Immature natural killer cell (primary cell): Measurements from ENCODE around the gene SLC16A3. TPM values are rescaled to one million over a fixed set of nuclear protein-coding genes. Genes with fewer than 3 reads are reported as not detected.

Experiments
- DNase-seq, 3 donors: peaks; one replicate each; pipeline ENCODE4 v3.0.0; 2022; ENCODE audit warnings: mixed read lengths in 1 of 3
- H3K27ac Mint-ChIP-seq, 6 donors: one replicate each; pipeline ENCODE4 v1.8.0; 2020; ENCODE audit warnings: mixed read lengths in 6 of 6, mild to moderate bottlenecking in 5 of 6, inconsistent platforms in 4 of 6, moderate library complexity in 3 of 6
- H3K27me3 Mint-ChIP-seq, 3 donors: one replicate each; pipeline ENCODE4 v1.8.0; 2020 to 2021; ENCODE audit warnings: low read depth in 3 of 3, mild to moderate bottlenecking in 3 of 3, mixed read lengths in 3 of 3, moderate library complexity in 3 of 3, inconsistent platforms in 1 of 3
- H3K36me3 Mint-ChIP-seq, 3 donors: one replicate each; pipeline ENCODE4 v1.8.0; 2020; ENCODE audit warnings: mixed read lengths in 3 of 3, inconsistent platforms in 2 of 3, mild to moderate bottlenecking in 2 of 3
- H3K4me1 Mint-ChIP-seq, 2 donors: one replicate each; pipeline ENCODE4 v1.8.0; 2020; ENCODE audit warnings: inconsistent platforms in 2 of 2, mild to moderate bottlenecking in 2 of 2, mixed read lengths in 2 of 2, moderate library complexity in 1 of 2
- H3K4me3 Mint-ChIP-seq, 5 donors: one replicate each; pipeline ENCODE4 v1.8.0; 2020; ENCODE audit warnings: mild to moderate bottlenecking in 5 of 5, mixed read lengths in 5 of 5, inconsistent platforms in 3 of 5, moderate library complexity in 3 of 5
- H3K9me3 Mint-ChIP-seq, 6 donors: one replicate each; pipeline ENCODE4 v1.8.0; 2020; ENCODE audit warnings: mild to moderate bottlenecking in 6 of 6, mixed read lengths in 6 of 6, inconsistent platforms in 4 of 6, moderate library complexity in 3 of 6
- polyA plus RNA-seq, 3 donors: library from polyadenylated mRNA; unstranded; fragments of 300-500 nt; fragmentation: Illumina TruSeq; gene quantifications; one replicate each; pipeline ENCODE4 v1.2.3, GENCODE V29; 2021

SLC16A3 gene
- polyA plus RNA-seq, 3 donors from 2014 or later: 5.8 to 12.2 (median 6.8) TPM

GRCh38 chr17:82219753-82220709 lies 8.8 kb upstream of the SLC16A3 start:
- Mint-ChIP-seq H3K9me3 (no peaks in the 10 kb centered on the region), H3K36me3 (no peaks in the 10 kb centered on the region), H3K27me3 (peaks cover 17 to 21% (median 19%) of the 10 kb centered on the region in 3 donors), H3K4me1 (peaks cover 25 to 41% of the 10 kb centered on the region in 2 donors), H3K4me3 (peak overlapping the region in 1 of 5 donors; percentile 38), H3K27ac (peak overlapping the region in 1 of 6 donors; percentile 69)
- DNase-seq: no peak

DNA sequence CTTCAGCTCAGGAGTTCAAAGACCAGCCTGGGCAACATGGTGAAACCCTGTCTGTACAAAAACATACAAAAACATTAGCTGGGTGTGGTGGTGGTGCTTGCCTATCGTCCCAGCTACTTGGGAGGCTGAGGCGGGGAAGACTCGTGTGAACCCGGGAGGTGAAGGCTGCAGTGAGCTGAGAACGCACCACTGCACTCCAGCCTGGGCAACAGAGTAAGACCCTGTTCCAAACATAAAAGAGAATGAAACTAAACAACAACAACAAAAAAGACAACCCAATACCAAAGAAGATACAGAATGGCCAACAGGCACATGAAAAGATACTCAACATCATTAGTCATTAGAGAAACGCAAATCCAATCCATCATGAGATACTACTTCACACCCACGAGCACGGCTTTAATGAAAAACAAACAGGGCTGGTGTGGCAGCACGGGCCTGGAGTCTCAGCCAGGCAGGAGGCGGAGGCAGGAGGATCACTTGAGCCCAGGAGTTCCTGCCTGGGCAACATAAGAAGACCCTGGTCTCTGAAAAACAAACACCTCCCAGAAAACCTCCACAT lies 7.4 kb upstream of the SLC16A3 start:
- Mint-ChIP-seq H3K36me3 (no peaks in the 10 kb centered on the region), H3K27me3 (peaks cover 3 to 7% (median 5%) of the 10 kb centered on the region in 3 donors), H3K27ac (peak overlapping the region in 3 of 6 donors; percentile 13 to 49 (median 28)), H3K4me3 (no peak overlapping the region), H3K9me3 (no peaks in the 10 kb centered on the region), H3K4me1 (peaks cover 13 to 29% of the 10 kb centered on the region in 2 donors)
- no peak for DNase-seq

DNA sequence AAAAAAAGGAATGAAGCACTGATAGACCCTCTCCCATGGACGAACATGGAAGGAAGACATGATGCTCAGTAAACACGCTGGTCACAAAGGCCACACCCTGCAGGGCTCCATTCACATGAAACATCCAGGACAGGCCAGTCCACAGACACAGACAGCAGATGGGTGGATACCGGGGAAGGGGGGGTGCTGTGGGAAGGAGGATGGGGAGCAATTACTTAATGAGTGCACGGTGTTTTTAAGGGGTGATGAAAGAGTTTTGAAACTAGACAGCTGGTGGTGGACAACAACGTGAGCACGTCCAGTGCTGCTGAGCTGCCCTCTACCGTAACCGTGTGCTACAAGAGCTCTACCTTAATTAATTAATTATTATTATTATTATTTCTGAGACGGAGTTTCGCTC lies 6.0 kb upstream of the SLC16A3 start:
- Mint-ChIP-seq H3K4me1 (peaks cover 0 to 20% of the 10 kb centered on the region in 2 donors), H3K4me3 (no peak overlapping the region), H3K27ac (no peak overlapping the region), H3K9me3 (no peaks in the 10 kb centered on the region), H3K36me3 (no peaks in the 10 kb centered on the region), H3K27me3 (peaks cover 0 to 3% (median 2%) of the 10 kb centered on the region in 3 donors)
- DNase-seq: no peak

DNA sequence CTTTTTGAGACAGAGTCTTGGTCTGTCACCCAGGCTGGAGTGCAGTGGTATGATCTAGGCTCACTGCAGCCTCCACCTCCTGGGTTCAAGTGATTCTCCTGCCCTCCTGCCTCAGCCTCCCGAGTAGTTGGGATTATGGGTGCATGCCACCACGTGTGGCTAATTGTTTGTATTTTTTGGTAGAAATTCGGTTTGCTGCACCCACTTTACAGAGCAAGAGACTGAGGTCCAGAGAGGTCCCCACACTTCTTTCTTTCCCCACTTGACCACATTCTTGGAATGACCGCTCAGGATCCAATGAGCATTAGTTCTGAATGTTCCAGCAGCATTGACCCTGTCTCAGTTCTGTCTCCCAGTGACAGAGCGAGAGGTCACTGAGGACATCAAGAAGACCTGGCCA lies 5.3 kb upstream of the SLC16A3 start:
- Mint-ChIP-seq H3K36me3 (no peaks in the 10 kb centered on the region), H3K27ac (peak overlapping the region in 1 of 6 donors; percentile 50), H3K4me3 (no peak overlapping the region), H3K27me3 (peaks cover 2 to 3% (median 3%) of the 10 kb centered on the region in 3 donors), H3K9me3 (no peaks in the 10 kb centered on the region), H3K4me1 (peaks cover 0 to 15% of the 10 kb centered on the region in 2 donors)
- no peak for DNase-seq

GRCh38 chr17:82224666-82225065 lies 4.2 kb upstream of the SLC16A3 start:
- no peak for DNase-seq
- no peak overlapping the region for H3K27ac Mint-ChIP-seq
- H3K9me3 Mint-ChIP-seq: no peaks in the 10 kb centered on the region
- no peak overlapping the region for H3K4me3 Mint-ChIP-seq
- peaks cover 0 to 10% of the 10 kb centered on the region in 2 donors for H3K4me1 Mint-ChIP-seq
- H3K27me3 Mint-ChIP-seq: peaks cover 2 to 7% (median 3%) of the 10 kb centered on the region in 3 donors
- H3K36me3 Mint-ChIP-seq: no peaks in the 10 kb centered on the region

DNA sequence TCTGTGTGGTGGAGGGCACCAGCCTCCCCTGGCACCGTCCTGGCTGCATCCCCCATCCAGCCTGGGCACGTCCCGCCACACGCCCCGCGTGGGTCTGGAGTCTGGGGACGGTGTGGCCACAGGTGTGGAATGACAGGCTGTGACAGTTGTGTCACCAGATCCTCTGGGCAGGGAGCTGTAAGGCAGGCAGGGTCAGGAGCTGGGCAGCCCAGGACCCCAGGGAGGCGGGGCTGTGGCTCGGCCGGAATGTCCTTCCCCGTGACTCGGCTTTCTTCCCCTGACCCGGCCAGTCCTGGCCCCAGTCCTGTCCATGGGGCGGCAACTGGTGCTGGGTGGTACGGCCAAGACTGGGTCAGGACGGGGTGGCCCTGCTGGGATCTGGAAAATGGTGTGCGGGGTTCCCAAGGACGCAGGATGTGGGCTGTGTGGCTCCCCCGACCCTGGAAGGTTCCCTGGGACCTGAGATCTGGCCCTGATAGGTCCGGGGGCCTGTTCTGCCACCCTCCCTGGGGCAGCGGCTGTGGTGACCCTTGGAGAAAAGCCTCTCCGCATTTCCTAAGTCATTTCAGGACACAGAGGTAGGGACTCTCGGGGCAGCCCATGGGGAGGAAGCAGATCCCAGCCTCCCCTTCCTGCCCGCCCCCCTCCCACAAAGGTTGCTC lies 3.3 kb upstream of the SLC16A3 start:
- Mint-ChIP-seq H3K36me3 (no peaks in the 10 kb centered on the region), H3K27me3 (peaks cover 6 to 10% (median 8%) of the 10 kb centered on the region in 3 donors), H3K9me3 (no peaks in the 10 kb centered on the region), H3K27ac (no peak overlapping the region), H3K4me3 (no peak overlapping the region), H3K4me1 (peaks cover 6 to 15% of the 10 kb centered on the region in 2 donors)
- no peak for DNase-seq

DNA sequence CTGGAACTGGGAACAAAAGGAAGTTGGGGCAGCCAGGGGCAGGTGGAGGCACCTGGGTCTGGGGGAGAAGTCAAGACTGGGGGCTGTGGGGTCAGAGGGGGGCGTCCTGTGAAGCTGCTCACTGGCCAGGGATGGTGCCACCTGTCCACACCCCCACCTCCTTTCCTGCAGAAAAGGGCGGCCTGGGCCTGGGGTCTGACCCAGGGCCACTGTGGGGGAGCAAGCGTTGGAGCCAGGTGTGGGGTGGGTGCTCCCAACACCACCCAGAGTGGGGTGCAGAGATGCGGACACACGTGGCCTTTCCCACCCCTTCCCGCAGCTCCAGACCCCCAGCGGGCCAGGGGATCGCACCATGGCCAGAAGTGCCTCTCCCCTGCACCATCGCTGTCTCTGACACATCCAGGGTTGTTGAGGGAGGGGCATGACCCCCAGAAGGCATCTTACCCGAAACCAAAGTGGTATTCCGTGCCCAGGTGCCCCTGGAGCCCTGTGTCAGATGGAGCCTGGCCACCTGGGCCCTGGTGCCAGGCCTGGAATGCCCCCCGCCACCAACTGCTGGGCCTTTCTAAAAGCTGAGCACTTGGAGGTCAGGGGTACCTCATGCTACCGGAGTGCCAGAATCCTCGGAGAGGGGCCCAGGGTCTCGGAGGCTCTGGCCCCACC lies 2.6 kb upstream of the SLC16A3 start:
- Mint-ChIP-seq H3K27me3 (peaks cover 5 to 10% (median 6%) of the 10 kb centered on the region in 3 donors), H3K9me3 (no peaks in the 10 kb centered on the region), H3K4me1 (peaks cover 6 to 13% of the 10 kb centered on the region in 2 donors), H3K27ac (no peak overlapping the region), H3K36me3 (no peaks in the 10 kb centered on the region), H3K4me3 (no peak overlapping the region)
- DNase-seq: no peak

DNA sequence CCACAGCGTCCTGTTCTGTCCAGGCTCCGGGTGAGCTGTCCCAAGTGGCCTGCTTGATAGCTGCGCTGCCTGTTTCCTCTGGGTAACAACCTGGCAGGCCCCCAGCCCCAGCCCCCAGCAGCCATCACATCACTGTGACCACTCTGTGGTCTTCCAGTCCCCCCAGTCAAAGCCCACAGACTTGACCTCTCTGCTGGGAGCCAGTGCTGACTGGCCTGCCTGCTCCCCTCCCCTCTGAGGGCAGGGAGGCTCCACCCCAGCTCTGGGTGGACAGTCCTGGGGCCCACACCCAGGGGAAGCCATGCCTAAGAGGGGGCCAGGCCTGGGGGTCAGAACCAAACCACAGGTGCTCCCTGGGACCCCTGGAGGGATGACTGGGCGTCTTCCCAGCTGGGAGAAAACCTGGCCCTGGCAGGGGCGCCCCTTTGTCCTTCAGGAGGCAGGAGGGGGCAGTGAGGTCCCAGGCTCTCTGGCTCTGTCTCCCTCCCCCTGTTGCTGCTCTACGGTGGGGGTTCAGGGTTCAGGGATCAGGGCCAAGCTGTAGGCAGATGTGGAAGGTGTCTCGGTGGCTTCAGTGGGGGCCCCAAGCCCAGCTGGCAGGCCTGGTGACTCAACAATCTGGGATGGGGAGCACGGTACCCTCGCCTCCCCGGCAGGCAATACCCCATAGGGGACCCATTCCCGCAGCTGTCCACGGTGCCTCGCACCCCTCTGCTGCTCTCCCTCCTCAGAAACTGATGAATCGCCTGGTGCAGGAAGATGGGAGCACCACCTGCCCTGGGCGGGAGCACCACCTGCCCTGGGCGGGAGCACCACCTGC lies 1.8 kb upstream of the SLC16A3 start:
- H3K4me1 Mint-ChIP-seq: peaks cover 6 to 10% of the 10 kb centered on the region in 2 donors

GRCh38 chr17:82227629-82228277 lies 1.1 kb upstream of the SLC16A3 start:
- no peaks in the 10 kb centered on the region for H3K9me3 Mint-ChIP-seq
- H3K4me1 Mint-ChIP-seq: peaks cover 6 to 11% of the 10 kb centered on the region in 2 donors
- peak overlapping the region; percentile 71 to 84 (median 78) for H3K4me3 Mint-ChIP-seq
- DNase-seq: no peak
- H3K36me3 Mint-ChIP-seq: no peaks in the 10 kb centered on the region
- peak overlapping the region; percentile 77 to 95 (median 84) for H3K27ac Mint-ChIP-seq
- H3K27me3 Mint-ChIP-seq: peaks cover 6 to 13% (median 8%) of the 10 kb centered on the region in 3 donors

More for the DNA sequence above, 1.8 kb upstream of the SLC16A3 start:
- peak overlapping the region in 1 of 5 donors; percentile 44 for H3K4me3 Mint-ChIP-seq
- H3K27ac Mint-ChIP-seq: peak overlapping the region in 5 of 6 donors; percentile 48 to 77 (median 60)
- no peak for DNase-seq
- no peaks in the 10 kb centered on the region for H3K36me3 Mint-ChIP-seq
- H3K9me3 Mint-ChIP-seq: no peaks in the 10 kb centered on the region
- peaks cover 5 to 10% (median 6%) of the 10 kb centered on the region in 3 donors for H3K27me3 Mint-ChIP-seq

GRCh38 chr17:82228278-82228841 lies 482 bp upstream of the SLC16A3 start:
- Mint-ChIP-seq H3K36me3 (no peaks in the 10 kb centered on the region), H3K27me3 (peaks cover 8 to 16% (median 9%) of the 10 kb centered on the region in 3 donors), H3K9me3 (no peaks in the 10 kb centered on the region), H3K4me3 (peak overlapping the region; percentile 71 to 84 (median 78)), H3K27ac (peak overlapping the region; percentile 77 to 95 (median 84)), H3K4me1 (peaks cover 7 to 16% of the 10 kb centered on the region in 2 donors)
- peak; percentile 71 to 76 (median 72) for DNase-seq

DNA sequence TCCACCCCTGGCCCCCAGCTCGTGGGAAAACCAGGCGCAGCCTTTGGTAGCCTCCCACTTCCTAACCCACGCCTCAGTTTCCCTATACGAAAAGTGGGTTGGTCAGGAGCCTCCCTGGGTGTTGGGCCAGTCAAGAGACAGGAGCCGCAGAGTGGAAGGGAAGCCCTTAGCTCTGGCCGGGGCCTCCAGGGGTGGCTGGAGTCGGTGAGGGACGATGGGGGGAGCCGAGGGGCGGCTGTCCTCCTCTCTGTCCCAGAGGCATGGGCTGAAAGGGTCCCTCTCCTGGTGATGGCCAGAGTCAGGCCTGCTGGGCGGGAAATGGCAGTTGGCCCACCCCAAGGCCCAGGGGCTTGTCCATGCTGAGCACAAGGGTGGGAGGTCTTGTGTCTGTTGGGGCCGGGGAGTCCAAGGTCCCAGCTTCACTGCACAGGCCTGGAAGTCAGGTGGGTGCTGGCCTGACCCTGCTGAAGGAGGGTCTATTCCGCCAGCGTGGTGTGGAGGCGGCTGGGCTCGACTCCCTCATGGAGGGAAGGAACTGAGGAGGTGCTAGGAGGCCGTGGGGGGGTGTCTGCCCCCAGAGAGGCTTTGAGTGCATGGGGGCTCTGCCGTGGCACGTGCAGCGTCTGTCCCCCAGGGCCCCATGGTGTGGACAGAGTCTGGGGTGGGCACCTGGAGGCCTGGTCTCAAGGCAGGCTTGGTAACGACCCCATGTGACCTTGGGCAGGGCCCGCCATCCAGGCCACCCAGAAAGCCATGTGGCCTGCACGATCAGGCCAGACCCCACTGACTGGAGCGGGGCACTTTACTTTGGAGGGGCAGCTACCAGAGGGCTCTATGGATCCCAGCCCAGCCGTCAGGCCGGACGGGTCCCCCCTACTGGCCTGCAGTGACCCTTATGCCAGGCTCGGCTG lies 1.1 kb downstream of the SLC16A3 start:
- Mint-ChIP-seq H3K36me3 (no peaks in the 10 kb centered on the region), H3K4me1 (peaks cover 10 to 16% of the 10 kb centered on the region in 2 donors), H3K27ac (peak overlapping the region; percentile 83 to 93 (median 92)), H3K9me3 (no peaks in the 10 kb centered on the region), H3K27me3 (peaks cover 8 to 29% (median 16%) of the 10 kb centered on the region in 3 donors), H3K4me3 (peak overlapping the region; percentile 85 to 90 (median 87))
- DNase-seq: no peak
